Pancreas (tissue), 10 donors: ENCODE measurements around the gene VNN1. TPM values are rescaled to one million over a fixed set of nuclear protein-coding genes. Genes with fewer than 3 reads are reported as not detected.

Experiments
- ATAC-seq, 4 donors: fragments of 200-7000 bp; cut with Tn5 transposase; one replicate each; pipeline versions ENCODE4 v1.8.0 to v1.9.1; 2020; ENCODE audit warnings: mild to moderate bottlenecking in 4 of 4, moderate library complexity in 4 of 4
- DNase-seq, 6 donors: peaks; one replicate each; pipeline ENCODE4 v3.0.0-alpha.2; 2020
- FAIRE-seq: peaks from 2 replicates; lab custom pipeline; 2012; peaks lifted over from hg19 to GRCh38; lab: Jason Lieb, UNC
- H3K27ac ChIP-seq, 4 donors: fragments of 200-600 bp; sonication (generic); 1 replicate in 3 of 4; 2 replicates in 1 of 4; pipeline versions ENCODE4 v1.5.0 to v1.8.0; 2020
- H3K27me3 ChIP-seq, 4 donors: fragments of 200-600 bp; one replicate each; pipeline ENCODE4 v1.8.0; 2021
- H3K36me3 ChIP-seq, 3 donors: fragments of 200-600 bp; sonication (generic) in 1 of 3; one replicate each; pipeline versions ENCODE4 v1.5.0 to v1.8.0; 2020 to 2021
- H3K4me1 ChIP-seq, 3 donors: fragments of 200-600 bp; one replicate each; pipeline ENCODE4 v1.8.0; 2021
- H3K4me3 ChIP-seq, 4 donors: fragments of 200-600 bp; sonication (generic) in 2 of 4; one replicate each; pipeline versions ENCODE4 v1.5.0 to v1.8.0; 2020 to 2021
- H3K9me3 ChIP-seq, 4 donors: fragments of 200-600 bp; one replicate each; pipeline ENCODE4 v1.8.0; 2021
- WGBS, 2 donors: extraction: QIAGEN DNeasy Blood & Tissue Kit; methylation state at CpG; one replicate each; pipeline ENCODE4 v1.1.7; 2013; 5-methylcytosine and 5-hydroxymethylcytosine counted together
- intact Hi-C, 3 donors: fragments of 100-400 bp; cut with DNase I; formaldehyde crosslinking; loops; one replicate each; pipeline versions ENCODE4 v1.11.1 to v1.14.2; 2022
- polyA plus RNA-seq, 2 donors: library from polyadenylated mRNA; stranded (reverse); fragments of 200-250 nt; gene quantifications; one replicate each; pipeline ENCODE4 v1.2.3, GENCODE V29; 2013
- total RNA-seq, 6 donors: library from RNA; stranded (reverse); fragmentation: NEBNext Ultra II Directional in 4 of 6; extraction: Animal tissue kit (Norgen Biotek cat#: 25700) in 4 of 6; gene quantifications; one replicate each; pipeline versions ENCODE4 v1.2.1 to v1.2.4, GENCODE V29; 2021 to 2023
- TF ChIP-seq, protein P1 (sequence below), 4 donors: fragments of 200-600 bp; sonication (generic) in 3 of 4; IDR thresholded peaks; one replicate each; pipeline versions ENCODE4 v1.5.0 to v1.8.0; 2021; ENCODE audit warnings: antibody characterized with exemption in 4 of 4
- donor health status: healthy with polysubstance abuse.
- donor health status: DM: no; HTN: no; CAD: no; lungs with moderate emphysema.
- donor health status: DM: no; HTN: no; CAD: no.
- donor health status: control.
- donor health status: control.
- donor health status: Bipolar disorder and iron deficiency.
- donor health status: DM: yes; HTN: yes; CAD: no.
- donor health status: DM: no; HTN: no; CAD: no.
- donor health status: DM: no; HTN: no; CAD: no.
- donor health status: DM: yes; HTN: yes; CAD: no.

Gene VNN1
- total and polyA plus RNA-seq, 8 donors: 0.13 to 4.7 (median 1.0) TPM

DNA sequence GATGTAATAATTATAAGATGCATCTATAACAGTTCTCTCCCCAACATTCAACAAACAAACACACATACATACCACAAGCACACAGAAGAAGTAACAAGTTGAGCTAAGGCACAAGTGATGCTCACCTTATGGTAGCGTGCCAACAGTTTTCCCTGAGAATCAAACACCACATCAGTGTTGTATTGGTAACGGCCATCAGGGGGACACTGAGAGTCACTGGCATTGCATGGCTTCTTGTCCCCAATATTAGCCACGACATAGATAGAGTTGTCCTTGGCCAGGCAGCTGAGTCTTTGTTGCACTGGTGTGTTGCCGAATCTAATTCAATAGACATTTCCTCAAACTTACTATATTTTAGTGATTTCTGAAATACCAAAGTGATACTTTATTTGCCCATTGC is 14.8 kb upstream of the VNN1 start:
- Histone ChIP-seq H3K9me3 (no peaks in the 10 kb centered on the region), H3K4me3 (no peak overlapping the region), H3K36me3 (no peaks in the 10 kb centered on the region), H3K27ac (no peak overlapping the region), H3K4me1 (peaks cover 0 to 6% (median 0%) of the 10 kb centered on the region in 3 donors), H3K27me3 (no peaks in the 10 kb centered on the region)
- FAIRE-seq (no peak), DNase-seq (no peak), ATAC-seq (no peak)
- TF ChIP-seq, protein P1, sequence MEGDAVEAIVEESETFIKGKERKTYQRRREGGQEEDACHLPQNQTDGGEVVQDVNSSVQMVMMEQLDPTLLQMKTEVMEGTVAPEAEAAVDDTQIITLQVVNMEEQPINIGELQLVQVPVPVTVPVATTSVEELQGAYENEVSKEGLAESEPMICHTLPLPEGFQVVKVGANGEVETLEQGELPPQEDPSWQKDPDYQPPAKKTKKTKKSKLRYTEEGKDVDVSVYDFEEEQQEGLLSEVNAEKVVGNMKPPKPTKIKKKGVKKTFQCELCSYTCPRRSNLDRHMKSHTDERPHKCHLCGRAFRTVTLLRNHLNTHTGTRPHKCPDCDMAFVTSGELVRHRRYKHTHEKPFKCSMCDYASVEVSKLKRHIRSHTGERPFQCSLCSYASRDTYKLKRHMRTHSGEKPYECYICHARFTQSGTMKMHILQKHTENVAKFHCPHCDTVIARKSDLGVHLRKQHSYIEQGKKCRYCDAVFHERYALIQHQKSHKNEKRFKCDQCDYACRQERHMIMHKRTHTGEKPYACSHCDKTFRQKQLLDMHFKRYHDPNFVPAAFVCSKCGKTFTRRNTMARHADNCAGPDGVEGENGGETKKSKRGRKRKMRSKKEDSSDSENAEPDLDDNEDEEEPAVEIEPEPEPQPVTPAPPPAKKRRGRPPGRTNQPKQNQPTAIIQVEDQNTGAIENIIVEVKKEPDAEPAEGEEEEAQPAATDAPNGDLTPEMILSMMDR (IDR thresholded peaks at IDR 0.05): no peak
- intact Hi-C loops: no loop called here
- 68 to 69% methylated on average over 4 of the region's 4 CpGs for WGBS, 2 donors

GRCh38 chr6:132726608-132726975 is 12.7 kb upstream of the VNN1 start:
- DNase-seq (no peak), FAIRE-seq (no peak), ATAC-seq (no peak)
- no peaks in the 10 kb centered on the region for H3K27me3 ChIP-seq
- no peak overlapping the region for H3K4me3 ChIP-seq
- H3K9me3 ChIP-seq: no peaks in the 10 kb centered on the region
- H3K27ac ChIP-seq: no peak overlapping the region
- intact Hi-C loops: no loop called here
- no peaks in the 10 kb centered on the region for H3K36me3 ChIP-seq
- 76 to 82% methylated on average over 4 of the region's 4 CpGs for WGBS, 2 donors
- H3K4me1 ChIP-seq: peaks cover 0 to 6% (median 0%) of the 10 kb centered on the region in 3 donors
- TF ChIP-seq, protein P1 (IDR thresholded peaks at IDR 0.05): no peak

DNA sequence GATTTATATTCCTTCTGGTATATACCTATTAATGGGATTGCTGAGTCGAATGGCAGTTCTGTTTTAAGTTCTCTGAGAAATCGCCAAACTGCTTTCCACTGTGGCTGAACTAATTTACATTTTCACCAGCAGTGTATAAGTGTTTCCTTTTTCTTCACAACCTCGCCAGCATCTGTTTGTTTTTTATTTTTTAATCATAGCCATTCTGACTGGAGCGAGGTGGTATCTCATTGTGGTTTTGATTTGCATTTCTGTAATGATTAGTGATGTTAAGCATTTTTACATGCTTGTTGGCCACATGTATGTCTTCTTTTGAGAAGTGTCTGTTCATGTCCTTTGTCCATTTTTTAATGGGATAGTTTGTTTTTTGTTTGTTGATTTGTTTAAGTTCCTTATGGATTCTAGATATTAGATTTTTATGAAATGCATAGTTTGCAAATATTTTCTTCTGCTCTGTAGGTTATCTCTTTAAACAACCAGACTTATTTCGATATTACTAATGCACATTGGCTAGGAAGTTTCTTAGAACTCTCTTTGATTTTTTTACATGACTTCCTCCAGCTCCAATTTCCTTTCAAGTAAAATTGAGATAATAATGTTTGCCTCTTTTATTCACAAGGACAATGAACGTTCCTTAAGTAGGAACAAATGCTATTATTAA is 12.2 kb upstream of the VNN1 start:
- Histone ChIP-seq H3K27me3 (no peaks in the 10 kb centered on the region), H3K27ac (no peak overlapping the region), H3K9me3 (no peaks in the 10 kb centered on the region), H3K4me3 (no peak overlapping the region), H3K4me1 (peaks cover 0 to 3% (median 0%) of the 10 kb centered on the region in 3 donors), H3K36me3 (no peaks in the 10 kb centered on the region)
- DNase-seq (no peak), ATAC-seq (no peak), FAIRE-seq (no peak)
- 67 to 77% methylated on average over 6 of the region's 6 CpGs for WGBS, 2 donors
- intact Hi-C loops: no loop called here
- TF ChIP-seq, protein P1 (IDR thresholded peaks at IDR 0.05): no peak

DNA sequence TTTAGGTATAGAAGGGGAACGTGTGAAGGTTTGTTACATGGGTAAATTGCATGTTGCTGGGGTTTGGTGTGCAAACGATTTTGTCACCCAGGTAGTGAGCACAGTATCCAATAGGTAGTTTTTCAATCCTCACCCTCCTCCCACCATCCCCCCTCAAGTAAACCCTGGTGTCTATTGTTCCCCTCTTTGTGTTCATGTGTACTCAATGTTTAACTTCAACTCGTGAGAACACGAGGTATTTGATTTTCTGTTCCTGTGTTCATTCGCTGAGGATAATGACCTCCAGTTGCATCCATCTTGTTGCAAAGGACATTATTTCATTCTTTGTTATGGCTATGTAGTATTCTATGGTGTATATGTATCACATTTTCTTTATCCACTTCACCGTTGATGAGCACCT is 11.6 kb upstream of the VNN1 start:
- H3K36me3 ChIP-seq: no peaks in the 10 kb centered on the region
- no peaks in the 10 kb centered on the region for H3K9me3 ChIP-seq
- no peak overlapping the region for H3K4me3 ChIP-seq
- H3K4me1 ChIP-seq: no peaks in the 10 kb centered on the region
- no peaks in the 10 kb centered on the region for H3K27me3 ChIP-seq
- WGBS, 2 donors: 71 to 82% methylated on average over 6 of the region's 6 CpGs
- ATAC-seq: no peak
- intact Hi-C loops: no loop called here
- no peak overlapping the region for H3K27ac ChIP-seq
- TF ChIP-seq, protein P1 (IDR thresholded peaks at IDR 0.05): no peak
- no peak for FAIRE-seq
- DNase-seq: no peak

- H3K4me3 ChIP-seq: no peak overlapping the region
- TF ChIP-seq, protein P1 (IDR thresholded peaks at IDR 0.05): no peak
- no peaks in the 10 kb centered on the region for H3K9me3 ChIP-seq
- peaks cover 0 to 2% (median 0%) of the 10 kb centered on the region in 3 donors for H3K4me1 ChIP-seq
- FAIRE-seq (no peak), ATAC-seq (peak in 1 of 4 donors; percentile 63), DNase-seq (no peak)
- H3K27me3 ChIP-seq: no peaks in the 10 kb centered on the region
- H3K27ac ChIP-seq: no peak overlapping the region
- 87% methylated on average over 10 of the region's 10 CpGs for WGBS, 2 donors
- H3K36me3 ChIP-seq: no peaks in the 10 kb centered on the region
- intact Hi-C loops: no loop called here
These were observed 6.0 kb upstream of the VNN1 start for GRCh38 chr6:132719736-132720448.
